Activated CD8-positive, alpha-beta T cell treated with anti-CD3 and anti-CD28 coated beads for 36 hours (primary cell): ENCODE results near the gene OR51E1. TPM values are rescaled to one million over a fixed set of nuclear protein-coding genes. Genes with fewer than 3 reads are reported as not detected.

ENCODE experiments used
- ATAC-seq: fragments of 200-7000 bp; cut with Tn5 transposase; one replicate; pipeline ENCODE4 v1.10.0; 2021; ENCODE audit warnings: mild to moderate bottlenecking, moderate library complexity
- CTCF ChIA-PET: fragments of 350-600 bp; sonication (Branson Sonifier 250); formaldehyde crosslinking; loops from one replicate; lab custom pipeline; 2021; ENCODE audit warnings: antibody characterized with exemption; lab: Charles Lee
- POLR2A ChIA-PET: fragments of 350-600 bp; sonication (Branson Sonifier 250); formaldehyde crosslinking; loops from one replicate; lab custom pipeline; 2021; ENCODE audit warnings: antibody characterized with exemption; lab: Charles Lee
- DNase-seq: peaks from one replicate; pipeline ENCODE4 v3.0.0-alpha.2; 2020
- H3K27ac Mint-ChIP-seq: one replicate; pipeline ENCODE4 v1.8.0; 2021; ENCODE audit warnings: mild to moderate bottlenecking, mixed read lengths
- H3K27me3 Mint-ChIP-seq: one replicate; pipeline ENCODE4 v1.8.0; 2021; ENCODE audit warnings: mixed read lengths
- H3K36me3 Mint-ChIP-seq: one replicate; pipeline ENCODE4 v1.8.0; 2021; ENCODE audit warnings: low read depth, mixed read lengths
- H3K4me1 Mint-ChIP-seq: one replicate; pipeline ENCODE4 v1.8.0; 2021; ENCODE audit warnings: low read depth, mixed read lengths
- H3K4me3 Mint-ChIP-seq: one replicate; pipeline ENCODE4 v1.8.0; 2021; ENCODE audit warnings: mild to moderate bottlenecking, moderate library complexity, mixed read lengths
- H3K9me3 Mint-ChIP-seq: one replicate; pipeline ENCODE4 v1.8.0; 2021; ENCODE audit warnings: mixed read lengths
- intact Hi-C: fragments of 100-400 bp; cut with micrococcal nuclease; formaldehyde crosslinking; loops from one replicate; pipeline ENCODE4 v1.10.0; 2022
- total RNA-seq, 2 experiments: library from RNA; stranded (reverse); gene quantifications; one replicate each; pipeline ENCODE4 v1.2.3, GENCODE V29; 2021
- TF ChIP-seq, protein P1 (sequence below): fragments of 200-600 bp; IDR thresholded peaks from one replicate; pipeline ENCODE4 v1.8.0; 2022; ENCODE audit warnings: antibody characterized with exemption, mild to moderate bottlenecking

OR51E1 gene
- total RNA-seq, 2 experiments from 2014 or later: not detected

DNA sequence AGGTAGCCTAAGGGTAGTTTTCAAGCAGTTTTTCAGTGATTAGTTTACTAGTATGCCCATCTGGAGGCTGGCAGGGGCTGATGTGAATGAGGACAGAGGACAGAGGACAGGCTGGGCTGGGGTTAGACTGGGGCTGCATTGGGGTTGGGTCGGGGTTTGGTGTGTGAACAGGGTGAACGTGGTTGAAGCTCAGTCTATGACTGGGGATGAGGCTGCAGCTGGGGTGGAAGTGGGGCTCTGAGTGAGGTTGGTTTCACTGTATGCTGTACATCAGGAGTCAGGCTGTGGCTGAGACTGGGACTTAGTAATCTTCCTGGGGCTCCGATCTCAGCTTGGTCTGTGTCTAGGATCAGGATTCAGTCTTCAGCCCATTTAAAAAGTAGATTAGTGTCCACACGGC lies 451 bp downstream of the OR51E1 start:
- ATAC-seq: no peak
- CTCF ChIA-PET: no interaction called here

DNA sequence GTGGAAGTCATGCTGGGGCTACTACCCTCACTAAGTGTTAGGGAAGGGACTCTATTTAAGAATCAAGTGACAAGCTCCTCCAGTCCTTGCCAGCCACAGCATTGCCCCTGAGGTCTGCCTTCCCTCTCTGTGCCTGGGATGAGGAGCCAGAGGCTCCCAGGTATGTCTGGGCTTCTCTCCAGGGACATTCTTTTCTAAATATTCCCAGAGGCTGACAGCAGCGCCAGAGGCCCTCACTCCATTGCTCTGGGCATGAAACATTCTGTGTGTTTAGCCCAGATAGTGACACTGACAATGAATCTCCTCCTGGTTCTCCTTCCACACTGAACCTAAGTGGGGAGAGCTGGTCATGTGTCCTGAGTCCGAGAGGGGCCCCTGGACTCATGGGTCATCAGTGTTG lies 2.2 kb downstream of the OR51E1 start:
- Mint-ChIP-seq H3K4me3 (no peak overlapping the region), H3K27ac (no peak overlapping the region), H3K36me3 (no peaks in the 10 kb centered on the region), H3K27me3 (peaks cover 7% of the 10 kb centered on the region), H3K9me3 (no peaks in the 10 kb centered on the region), H3K4me1 (no peaks in the 10 kb centered on the region)
- ATAC-seq (no peak), DNase-seq (no peak)
- POLR2A ChIA-PET: no interaction called here
- intact Hi-C loops: no loop called here
- CTCF ChIA-PET: interaction anchor here (1.2 kb wide), 1 partner anchor 9 kb away, joined by 4 read pairs; the partner anchor contains the start of gene OR51D1
- TF ChIP-seq, protein P1, sequence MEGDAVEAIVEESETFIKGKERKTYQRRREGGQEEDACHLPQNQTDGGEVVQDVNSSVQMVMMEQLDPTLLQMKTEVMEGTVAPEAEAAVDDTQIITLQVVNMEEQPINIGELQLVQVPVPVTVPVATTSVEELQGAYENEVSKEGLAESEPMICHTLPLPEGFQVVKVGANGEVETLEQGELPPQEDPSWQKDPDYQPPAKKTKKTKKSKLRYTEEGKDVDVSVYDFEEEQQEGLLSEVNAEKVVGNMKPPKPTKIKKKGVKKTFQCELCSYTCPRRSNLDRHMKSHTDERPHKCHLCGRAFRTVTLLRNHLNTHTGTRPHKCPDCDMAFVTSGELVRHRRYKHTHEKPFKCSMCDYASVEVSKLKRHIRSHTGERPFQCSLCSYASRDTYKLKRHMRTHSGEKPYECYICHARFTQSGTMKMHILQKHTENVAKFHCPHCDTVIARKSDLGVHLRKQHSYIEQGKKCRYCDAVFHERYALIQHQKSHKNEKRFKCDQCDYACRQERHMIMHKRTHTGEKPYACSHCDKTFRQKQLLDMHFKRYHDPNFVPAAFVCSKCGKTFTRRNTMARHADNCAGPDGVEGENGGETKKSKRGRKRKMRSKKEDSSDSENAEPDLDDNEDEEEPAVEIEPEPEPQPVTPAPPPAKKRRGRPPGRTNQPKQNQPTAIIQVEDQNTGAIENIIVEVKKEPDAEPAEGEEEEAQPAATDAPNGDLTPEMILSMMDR: no peak

More for the DNA sequence above, 451 bp downstream of the OR51E1 start:
- no peak for DNase-seq
- TF ChIP-seq, protein P1: no peak
- Mint-ChIP-seq H3K27ac (no peak overlapping the region), H3K27me3 (peaks cover 7% of the 10 kb centered on the region), H3K4me3 (no peak overlapping the region), H3K4me1 (no peaks in the 10 kb centered on the region), H3K36me3 (no peaks in the 10 kb centered on the region), H3K9me3 (no peaks in the 10 kb centered on the region)
- intact Hi-C loops: no loop called here
- POLR2A ChIA-PET: no interaction called here

DNA sequence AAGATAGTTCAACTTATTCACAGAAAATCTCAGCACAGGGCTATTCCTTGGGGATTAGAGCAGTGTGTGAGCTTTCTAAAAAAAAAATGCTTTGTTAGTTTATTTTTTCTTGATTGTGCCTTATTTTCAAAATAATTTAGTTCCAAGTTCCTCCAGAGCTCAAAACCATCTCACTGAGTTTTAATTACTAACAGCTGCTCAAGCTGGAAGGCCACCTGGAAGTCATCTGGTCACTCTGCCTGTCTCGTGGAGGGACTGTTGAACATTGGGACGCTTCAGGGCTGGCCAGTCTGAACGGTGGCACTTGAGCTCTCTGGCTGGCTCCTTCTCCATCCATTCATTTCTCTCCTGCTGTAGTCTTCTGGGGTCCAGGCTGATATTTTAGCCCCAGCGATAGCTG lies 4.0 kb downstream of the OR51E1 start:
- Mint-ChIP-seq H3K4me1 (no peaks in the 10 kb centered on the region), H3K36me3 (no peaks in the 10 kb centered on the region), H3K27ac (no peak overlapping the region), H3K9me3 (no peaks in the 10 kb centered on the region), H3K27me3 (peaks cover 5% of the 10 kb centered on the region), H3K4me3 (no peak overlapping the region)
- no peak for DNase-seq
- intact Hi-C loops: no loop called here
- ChIA-PET POLR2A (no interaction called here), CTCF (interaction anchor here (1.1 to 2.4 kb wide), 2 partner anchors 11 to 21 kb away, joined by 3 to 11 read pairs; partner anchors contain the start of gene OR51D1)
- ATAC-seq: no peak
- TF ChIP-seq, protein P1: no peak

DNA sequence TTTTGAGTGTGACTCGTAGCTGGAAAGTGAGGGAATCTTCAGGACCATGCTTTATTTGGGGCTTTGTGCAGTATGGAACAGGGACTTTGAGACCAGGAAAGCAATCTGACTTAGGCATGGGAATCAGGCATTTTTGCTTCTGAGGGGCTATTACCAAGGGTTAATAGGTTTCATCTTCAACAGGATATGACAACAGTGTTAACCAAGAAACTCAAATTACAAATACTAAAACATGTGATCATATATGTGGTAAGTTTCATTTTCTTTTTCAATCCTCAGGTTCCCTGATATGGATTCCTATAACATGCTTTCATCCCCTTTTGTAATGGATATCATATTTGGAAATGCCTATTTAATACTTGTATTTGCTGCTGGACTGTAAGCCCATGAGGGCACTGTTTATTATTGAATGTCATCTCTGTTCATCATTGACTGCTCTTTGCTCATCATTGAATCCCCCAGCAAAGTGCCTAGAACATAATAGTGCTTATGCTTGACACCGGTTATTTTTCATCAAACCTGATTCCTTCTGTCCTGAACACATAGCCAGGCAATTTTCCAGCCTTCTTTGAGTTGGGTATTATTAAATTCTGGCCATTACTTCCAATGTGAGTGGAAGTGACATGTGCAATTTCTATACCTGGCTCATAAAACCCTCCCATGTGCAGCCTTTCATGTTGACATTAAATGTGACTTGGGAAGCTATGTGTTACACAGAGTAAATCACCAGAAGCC lies 11.0 kb downstream of the OR51E1 start:
- DNase-seq: no peak

More for the DNA sequence above, 11.0 kb downstream of the OR51E1 start:
- H3K36me3 Mint-ChIP-seq: no peaks in the 10 kb centered on the region
- ATAC-seq: no peak
- H3K4me1 Mint-ChIP-seq: no peaks in the 10 kb centered on the region
- intact Hi-C loops: no loop called here
- H3K9me3 Mint-ChIP-seq: no peaks in the 10 kb centered on the region
- ChIA-PET POLR2A (no interaction called here), CTCF (no interaction called here)
- TF ChIP-seq, protein P1: no peak
- H3K27ac Mint-ChIP-seq: no peak overlapping the region
- no peak overlapping the region for H3K4me3 Mint-ChIP-seq
- peaks cover 10% of the 10 kb centered on the region for H3K27me3 Mint-ChIP-seq
